Astrocyte of the cerebellum (primary cell): ENCODE data around the gene PATZ1.
"Not testable (repeated sequence)": the region's sequence is repeated elsewhere in the genome, so short reads cannot be mapped to it uniquely, and the experiment has no call there.

ENCODE experiments used
- DNase-seq: peaks from one replicate; pipeline ENCODE4 v3.0.0-alpha.2; 2011; ENCODE audit warnings: low read depth
- H3K4me3 ChIP-seq: 2 replicates; pipeline ENCODE4 v1.5.1; 2011; ENCODE audit warnings: mild to moderate bottlenecking, low read depth, low read length, moderate library complexity
- CTCF ChIP-seq: IDR thresholded peaks from 2 replicates; pipeline ENCODE4 v1.5.1; 2012; ENCODE audit warnings: low read length, low read depth, moderate library complexity, mild to moderate bottlenecking; ENCODE audit errors: missing control alignments
- in situ Hi-C: cut with HindIII; loops from 2 replicates; pipeline ENCODE4 v1.10.0; 2017; ENCODE audit warnings: low sequenced_read_pairs

The PATZ1 gene

GRCh38 chr22:31346255-31346732, at the start of gene PATZ1:
Gene PATZ1, minus strand, starts transcription at chr22:31346346. Its CDS starts 744 bp downstream, at chr22:31345602.
- TF ChIP-seq CTCF = no peak
- no peak for DNase-seq
- H3K4me3 ChIP-seq = peak within 1 kb of the TSS; percentile 57
- in situ Hi-C loops = no loop called here

- DNase-seq = no peak
- TF ChIP-seq CTCF = no peak
- H3K4me3 ChIP-seq = no peak overlapping the region
- in situ Hi-C loops = no loop called here
These were observed 48.2 kb upstream of the PATZ1 start for GRCh38 chr22:31394326-31394725.

- no peak overlapping the region for H3K4me3 ChIP-seq
- no peak for DNase-seq
- in situ Hi-C loops = no loop called here
- TF ChIP-seq CTCF = no peak
These were observed 47.7 kb upstream of the PATZ1 start for GRCh38 chr22:31393893-31394292.

GRCh38 chr22:31378651-31379050, 32.5 kb upstream of the PATZ1 start:
- in situ Hi-C loops, DNase-seq, H3K4me3 ChIP-seq: not testable (repeated sequence)

- H3K4me3 ChIP-seq = no peak overlapping the region
- no peak for TF ChIP-seq CTCF
- in situ Hi-C loops = no loop called here
- no peak for DNase-seq
These were observed 32.0 kb upstream of the PATZ1 start for GRCh38 chr22:31378123-31378522.

GRCh38 chr22:31377612-31378011, 31.5 kb upstream of the PATZ1 start:
- no peak overlapping the region for H3K4me3 ChIP-seq
- no peak for DNase-seq
- in situ Hi-C loops = no loop called here
- TF ChIP-seq CTCF = no peak

GRCh38 chr22:31367426-31367825, 21.3 kb upstream of the PATZ1 start:
- no peak overlapping the region for H3K4me3 ChIP-seq
- TF ChIP-seq CTCF = no peak
- in situ Hi-C loops = no loop called here
- no peak for DNase-seq
